HG03108 (cell line): ENCODE data around the gene CNNM3.

Experiments used
- ATAC-seq: cut with Tn5 transposase; IDR thresholded peaks from one replicate; pipeline ENCODE4 v1.9.1; 2021; ENCODE audit warnings: moderate library complexity; ENCODE audit not compliant: unreplicated experiment

Gene CNNM3

DNA sequence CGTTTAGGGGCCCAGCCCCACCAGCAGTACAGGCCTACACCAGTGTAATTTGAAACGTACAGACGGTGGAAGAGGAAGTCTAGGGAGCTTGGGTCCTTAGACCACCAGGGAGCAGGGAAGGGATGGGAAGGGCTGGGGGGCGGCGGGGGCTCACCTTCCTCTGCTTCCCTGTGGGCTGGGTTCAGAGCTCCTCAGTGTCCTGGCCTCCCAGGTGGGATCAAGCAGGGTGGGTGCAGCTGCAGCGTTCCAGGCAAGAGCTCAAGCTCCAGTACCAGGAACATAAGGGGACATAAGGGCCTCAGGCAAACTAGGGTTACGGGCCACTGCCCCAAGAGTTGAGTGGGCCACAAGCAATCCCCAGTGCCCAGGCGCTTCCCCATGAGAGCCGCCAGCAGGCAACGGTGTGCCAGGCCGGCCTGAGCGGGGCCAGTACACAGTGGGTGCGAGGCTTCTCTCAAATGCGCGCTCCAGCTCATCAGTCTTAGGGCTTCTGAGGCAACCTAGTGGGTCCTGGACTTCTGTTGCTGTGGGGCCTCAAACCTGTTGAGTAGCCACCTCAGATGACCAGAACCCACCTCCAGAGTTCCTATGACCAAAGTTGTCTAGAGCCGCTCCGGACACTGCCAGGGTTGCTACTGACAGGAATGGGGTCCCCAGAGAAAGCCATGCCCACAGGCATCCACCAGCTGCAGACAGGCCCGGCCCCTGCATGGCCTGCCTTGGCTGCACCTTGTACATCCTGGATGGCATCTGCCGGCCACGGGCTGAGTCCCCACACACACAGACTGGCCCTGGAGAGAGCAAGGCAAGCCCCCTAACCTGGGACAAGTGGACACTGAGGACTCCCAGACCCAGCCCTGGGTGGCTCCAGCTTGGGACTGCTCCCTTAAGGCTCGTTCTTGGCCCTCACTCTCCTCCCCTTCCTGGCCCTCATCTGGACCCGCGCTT lies 22.6 kb downstream of the CNNM3 start:
- ATAC-seq, result no peak

DNA sequence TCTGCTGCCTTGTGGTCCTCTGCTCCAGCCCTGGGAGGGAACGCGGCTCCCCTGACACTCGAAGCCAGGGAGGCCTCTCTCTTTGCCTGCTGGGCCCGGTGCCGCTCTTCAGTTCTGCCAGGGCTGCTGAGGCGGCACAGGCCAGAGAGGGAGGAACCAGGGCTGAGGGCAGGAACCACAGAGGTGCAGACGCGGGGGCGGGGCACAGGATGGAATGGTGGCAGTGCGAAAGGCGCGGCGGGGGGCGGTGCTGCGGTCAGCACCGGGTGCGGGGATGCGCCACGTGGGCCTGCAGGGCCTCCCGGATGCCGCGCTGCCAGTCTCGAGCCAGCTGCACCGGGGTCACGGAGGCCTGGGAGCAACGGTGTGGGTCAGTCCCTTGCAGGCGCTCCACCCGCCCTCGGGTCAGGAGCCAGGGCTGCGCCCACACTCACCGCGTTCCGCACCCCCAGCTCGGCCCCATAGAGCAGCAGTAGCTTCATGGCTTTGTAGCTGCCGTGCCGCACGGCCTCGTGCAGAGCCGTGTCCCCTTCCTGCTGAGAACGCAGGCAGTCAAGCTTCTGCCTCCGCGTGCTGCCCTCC lies 23.3 kb downstream of the CNNM3 start:
- peak; percentile 83 for ATAC-seq

DNA sequence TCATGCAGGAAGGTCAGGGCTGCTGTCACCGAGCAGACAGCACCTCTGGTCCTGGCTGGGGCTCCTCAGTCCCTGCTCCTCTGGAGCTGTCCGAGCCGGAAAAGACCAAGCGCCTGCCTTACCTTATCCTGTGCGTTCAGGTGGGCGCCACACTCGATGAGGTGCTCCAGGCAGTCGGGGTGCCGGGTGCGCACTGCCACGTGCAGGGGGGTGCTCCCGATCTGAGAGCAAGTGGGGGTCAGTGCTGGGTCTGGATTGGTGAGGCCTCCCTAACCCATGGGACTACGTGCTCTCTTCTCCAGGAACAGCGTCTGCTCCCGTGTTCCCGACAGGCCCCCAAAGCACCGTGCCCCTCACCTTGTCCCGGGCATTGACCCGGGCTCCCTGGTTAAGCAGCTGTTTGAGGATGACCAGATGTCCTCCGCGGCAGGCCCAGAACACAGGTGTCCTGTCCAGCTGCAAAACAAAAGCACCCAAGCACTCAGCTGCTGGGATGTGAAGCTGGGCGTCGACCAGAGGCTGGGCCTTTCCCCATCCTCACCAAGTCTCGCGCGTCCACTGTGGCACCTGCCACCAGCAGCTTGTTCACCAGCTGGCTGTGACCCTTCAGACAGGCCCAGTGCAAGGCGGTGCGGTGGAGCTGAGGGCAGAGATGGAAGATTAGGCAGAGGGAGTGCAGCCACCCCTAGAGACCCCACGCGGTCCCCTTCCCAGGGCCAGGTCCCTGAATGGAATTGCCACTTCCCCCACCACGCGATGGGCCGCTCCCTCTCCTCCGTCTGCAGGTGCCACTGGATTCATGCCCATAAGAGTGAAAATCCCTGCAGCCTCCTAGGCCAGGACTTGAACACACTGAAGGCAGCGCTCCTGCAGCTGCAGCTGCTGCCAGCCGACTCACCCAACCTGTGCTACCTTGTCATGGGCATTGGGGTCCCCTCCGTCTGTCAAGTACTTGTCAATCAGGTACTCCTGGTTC lies 24.1 kb downstream of the CNNM3 start:
- no peak for ATAC-seq

DNA sequence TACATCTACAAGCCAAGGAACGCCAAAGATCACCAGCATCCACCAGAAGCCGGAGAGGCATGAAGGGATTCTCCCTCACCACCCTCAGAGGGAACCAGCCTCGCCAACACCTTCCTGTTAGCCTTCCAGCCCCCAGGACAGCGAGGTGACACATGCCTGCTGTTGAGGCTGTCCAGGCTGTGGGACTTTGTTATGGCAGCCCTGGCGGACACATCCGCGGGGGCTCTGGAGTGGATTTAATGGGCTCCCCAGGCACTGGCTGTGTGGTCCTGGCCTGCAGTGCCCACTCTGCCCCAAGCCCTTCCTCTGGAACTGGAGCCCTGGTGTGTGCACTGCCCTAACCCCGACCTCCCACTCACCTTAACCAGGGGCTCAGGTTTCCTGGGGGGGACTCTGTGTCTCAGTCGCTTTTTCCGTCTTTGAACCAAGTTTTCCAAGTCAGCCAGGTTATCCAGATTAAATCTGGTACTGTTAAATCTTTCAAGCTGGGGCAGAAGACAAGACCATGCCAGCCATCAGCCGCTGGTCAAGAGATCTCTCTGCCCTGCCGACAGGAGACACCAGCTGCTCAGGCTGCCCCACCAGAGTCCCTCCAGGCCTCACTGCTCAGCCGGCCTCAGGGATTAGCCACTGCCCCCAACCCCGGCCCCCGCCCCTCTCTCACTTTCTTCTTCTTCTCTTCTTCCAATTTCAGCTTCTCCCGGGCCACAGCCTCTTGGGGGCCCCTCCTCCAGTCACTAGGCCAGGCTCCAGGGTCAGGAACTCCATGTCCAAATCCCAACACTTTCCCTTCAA lies 25.8 kb downstream of the CNNM3 start:
- no peak for ATAC-seq

DNA sequence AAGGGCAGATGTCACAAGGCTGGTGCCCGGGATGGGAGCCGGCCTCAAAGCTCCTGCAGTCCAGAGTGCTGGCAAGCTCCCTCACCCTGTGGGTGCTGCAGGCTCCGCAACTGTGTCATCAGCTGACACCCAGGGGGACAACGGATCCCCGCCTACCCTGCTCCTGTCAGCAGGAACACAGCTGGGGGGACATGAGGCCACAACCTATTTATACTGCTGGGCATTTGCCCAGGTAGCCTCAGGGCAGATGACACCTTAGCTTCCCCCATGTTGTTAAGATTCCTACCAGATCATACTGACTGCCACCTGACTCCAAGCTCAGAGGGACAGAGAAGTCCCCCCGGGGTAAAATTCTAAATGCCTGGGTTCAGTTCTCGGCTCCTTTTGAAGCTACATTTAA lies 26.5 kb downstream of the CNNM3 start:
- no peak for ATAC-seq

DNA sequence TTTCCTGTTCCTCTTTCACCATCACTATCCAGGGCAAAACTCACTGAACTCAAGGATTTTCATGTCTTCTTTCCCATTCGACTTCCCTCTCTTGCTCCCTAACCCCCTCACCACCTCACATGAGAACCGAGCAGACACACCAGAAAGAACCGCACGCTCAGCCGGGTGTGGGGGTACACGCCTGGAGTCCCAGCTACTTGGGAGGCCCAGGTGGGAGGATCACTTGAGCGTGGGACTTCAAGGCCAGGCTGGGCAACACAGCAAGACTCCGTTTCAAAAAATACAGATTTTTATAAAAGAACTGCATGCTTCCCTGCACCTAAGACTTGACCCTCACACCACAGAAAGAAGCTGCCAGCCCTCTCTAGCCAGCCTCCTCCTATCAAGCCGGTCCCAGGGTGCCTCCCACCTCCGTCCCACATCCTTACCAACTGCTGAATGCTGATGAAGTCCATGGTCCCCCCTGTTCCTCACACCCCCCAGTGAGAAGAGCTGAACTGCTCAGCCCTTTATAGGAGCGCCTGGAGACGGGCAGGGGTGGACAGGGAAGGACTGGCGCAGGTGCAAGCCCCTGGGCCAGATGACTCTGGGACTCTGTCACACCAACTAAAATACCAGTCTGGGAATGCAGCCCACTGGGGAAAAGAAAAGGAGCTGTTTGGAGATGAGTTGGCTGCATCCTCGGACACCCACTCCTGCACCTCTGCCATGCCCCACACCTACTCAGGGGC lies 27.6 kb downstream of the CNNM3 start, which contains the start of gene ANKRD23:
Gene ANKRD23, minus strand, starts transcription at position 484 of the 731 bp plus-strand sequence. Its CDS starts 29 bp downstream, at position 455.
- ATAC-seq, result no peak

DNA sequence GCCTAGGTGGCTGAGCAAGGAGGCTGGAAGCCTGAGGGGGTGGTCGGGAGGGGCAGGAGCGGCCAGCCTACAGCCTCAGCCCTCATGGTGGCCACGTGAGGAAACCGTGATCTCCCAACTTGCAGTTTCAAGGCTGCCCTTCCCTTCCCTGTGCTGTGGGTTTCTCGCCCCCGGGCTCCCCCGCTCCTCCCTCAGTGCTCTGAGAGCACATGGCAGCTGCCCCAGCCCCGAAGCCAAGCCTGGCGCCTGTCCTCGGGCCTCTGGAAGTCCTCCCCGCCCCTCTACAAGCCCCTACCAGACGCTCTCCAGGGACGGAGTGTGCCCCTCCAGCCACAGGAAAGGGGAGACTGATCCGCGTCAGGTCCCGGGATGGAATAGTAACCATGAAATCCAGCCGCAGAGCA lies 28.3 kb downstream of the CNNM3 start:
- no peak for ATAC-seq

DNA sequence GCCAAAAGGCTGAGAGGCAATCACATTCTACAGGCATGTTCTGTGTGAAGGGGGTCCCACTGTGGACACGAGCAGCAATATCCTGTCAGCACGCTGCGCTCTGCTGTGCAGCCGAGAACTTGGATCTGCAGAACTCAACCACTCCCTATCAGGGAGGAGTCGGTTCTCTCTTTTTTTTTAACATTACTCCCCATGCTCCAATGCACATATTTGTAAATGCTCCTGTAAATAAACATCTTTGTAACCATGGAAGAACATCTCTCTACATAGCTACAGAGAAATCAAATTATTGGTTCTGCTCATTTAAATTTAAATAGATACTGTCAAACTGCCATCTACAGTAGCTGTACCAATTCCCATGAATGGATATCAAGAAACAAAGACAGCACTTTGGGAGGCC lies 30.8 kb downstream of the CNNM3 start:
- no peak for ATAC-seq

DNA sequence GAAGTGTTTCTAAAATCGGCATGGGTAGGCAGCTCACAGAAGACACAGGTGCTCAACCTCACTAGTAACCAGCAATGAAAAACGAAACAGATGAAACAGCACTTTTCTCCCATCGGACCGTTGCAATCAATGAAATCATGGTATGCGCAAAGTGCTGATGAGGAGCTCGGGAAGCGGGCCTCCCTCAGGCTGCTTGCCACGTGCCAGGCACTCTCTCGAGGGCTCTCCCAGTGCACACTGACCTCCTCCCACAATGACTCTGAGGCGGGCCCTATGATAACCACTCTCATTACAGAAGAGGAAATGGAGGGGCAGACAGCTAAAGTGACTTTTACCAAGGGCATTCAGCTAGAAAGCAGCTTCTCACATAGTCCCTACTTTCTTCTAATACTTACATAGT lies 31.5 kb downstream of the CNNM3 start:
- no peak for ATAC-seq

DNA sequence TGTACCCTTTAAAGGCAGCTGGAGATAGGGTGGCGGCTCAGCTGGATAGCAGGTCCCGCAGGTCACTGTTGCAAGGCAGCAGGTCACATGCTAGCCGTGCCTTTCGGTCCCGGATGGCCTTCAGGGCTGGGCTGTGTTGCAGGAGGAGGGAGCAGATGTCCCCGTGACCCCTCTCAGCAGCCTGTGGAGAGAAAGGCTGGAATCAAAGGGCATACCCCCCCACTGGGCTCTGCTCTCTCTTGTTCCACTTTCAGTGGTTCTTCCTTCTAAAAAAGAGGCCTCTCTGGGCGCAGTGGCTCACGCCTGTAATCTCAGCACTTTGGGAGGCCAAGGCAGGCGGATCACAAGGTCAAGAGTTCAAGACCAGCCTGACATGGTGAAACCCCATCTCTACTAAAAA lies 32.2 kb downstream of the CNNM3 start:
- no peak for ATAC-seq

DNA sequence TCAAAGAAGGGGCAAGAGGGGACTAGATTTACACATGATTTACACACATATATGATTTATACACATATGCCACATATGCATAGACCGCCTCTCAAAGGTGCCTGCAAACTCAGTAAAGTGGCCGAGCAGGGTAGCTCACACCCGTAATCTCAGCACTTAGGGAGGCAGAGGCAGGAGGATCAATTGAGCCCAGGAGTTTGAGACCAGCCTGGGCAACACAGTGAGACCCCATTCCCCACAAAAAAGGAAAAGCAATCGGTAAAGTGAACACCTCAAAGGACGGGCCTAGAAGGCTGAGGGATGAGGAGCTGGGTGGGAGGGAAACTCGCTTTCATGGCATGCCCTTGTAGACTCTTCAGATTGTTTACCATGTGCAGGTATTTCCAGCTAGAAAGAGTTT lies 36.6 kb downstream of the CNNM3 start:
- no peak for ATAC-seq

DNA sequence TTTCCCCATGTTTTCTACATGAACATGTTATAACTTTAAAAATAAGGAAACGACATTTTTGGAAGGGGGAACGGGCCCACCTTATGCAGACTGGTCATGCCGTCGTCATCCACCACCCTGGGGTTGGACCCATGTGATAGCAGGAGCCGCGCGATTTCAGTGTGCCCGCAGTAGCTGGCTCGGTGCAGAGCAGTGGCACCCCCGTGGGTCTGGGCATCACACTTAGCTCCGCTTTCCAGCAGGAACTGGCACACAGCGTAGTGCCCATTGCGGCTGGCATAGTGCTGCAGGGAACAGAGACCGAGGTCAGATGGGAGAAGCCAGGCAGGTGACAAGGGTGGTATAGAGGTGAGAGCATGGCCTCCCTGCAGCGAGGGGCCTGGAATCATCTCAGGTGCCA lies 37.3 kb downstream of the CNNM3 start:
- ATAC-seq, result no peak

DNA sequence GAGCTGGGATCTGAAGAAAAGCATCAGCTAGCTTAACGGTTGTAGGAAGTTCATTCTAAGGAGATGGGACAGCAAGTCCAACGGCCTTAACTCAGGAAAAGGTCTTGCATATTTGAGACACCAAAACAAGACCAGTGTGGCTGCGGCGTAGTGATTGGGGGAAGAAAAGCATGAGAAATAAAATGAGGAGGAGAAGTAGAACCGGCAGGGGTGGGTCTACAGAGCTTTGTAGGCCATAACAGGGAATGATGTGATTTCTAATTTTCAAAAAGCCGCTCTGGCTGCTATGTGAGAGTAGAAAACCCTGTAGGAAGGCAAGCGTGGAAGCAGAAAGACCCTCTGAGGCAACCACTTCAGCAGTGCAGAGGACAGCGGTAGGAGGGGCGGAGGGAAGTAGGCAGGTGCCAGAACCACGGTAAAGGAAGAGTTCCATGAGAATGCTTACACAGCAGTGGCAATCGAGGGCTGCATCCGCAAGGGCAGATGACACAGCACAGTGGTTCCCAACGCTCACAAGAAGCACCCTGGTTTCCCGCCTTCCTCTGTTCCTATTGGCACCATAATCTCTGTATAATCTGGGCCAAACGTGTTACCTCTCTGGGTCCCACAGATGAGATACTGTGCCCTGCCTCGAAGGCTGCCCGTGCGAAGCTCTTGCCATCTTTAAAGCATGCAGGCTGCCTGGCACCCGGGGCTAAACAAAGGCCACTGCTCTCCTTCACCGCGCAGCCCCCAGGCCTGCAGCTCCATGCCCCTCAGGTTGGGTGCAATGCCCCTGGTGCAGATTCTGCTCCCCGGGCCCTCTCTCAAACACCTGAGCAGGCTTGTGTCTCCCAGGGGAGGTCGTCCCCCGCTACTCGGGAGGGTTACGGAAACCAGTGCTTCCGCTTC lies 41.0 kb downstream of the CNNM3 start:
- peak; percentile 28 for ATAC-seq

DNA sequence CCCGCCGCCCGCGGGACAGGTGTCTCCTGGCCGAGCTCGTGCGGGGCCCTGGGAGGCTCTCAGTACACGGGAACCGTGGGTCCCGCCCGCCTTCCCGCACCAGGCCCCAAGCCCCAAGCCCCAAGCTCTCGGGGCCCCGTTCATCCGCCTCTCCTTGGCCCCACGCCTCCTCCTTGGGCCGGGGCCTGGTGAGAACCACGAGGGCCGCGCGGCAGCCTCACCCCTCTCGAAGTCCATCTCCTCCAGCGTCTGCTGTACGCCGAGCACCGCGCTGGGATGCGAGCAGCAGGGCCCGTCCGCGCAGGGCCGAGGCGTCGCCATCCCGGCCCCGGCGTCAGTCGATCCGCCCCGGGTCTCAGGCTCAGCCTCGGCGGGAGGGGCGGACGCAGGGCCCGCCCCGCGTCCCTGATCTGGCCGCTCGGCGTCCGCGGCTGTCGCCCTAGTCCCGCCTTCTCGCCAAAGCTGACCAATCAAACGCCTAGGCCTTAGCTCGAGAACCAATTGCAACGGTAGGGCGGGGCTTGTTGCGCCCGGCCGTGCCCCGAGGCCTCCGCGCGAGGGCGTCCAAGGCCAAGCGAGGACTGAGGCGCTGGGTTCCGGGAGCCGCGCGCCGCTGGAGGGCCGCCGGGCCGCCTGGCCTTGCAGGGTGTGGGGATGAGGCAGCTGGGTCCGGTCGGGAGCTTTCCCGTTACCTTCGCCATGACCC lies 41.8 kb downstream of the CNNM3 start, which contains the start of gene ANKRD39:
Gene ANKRD39, minus strand, starts transcription at position 350 of the 706 bp plus-strand sequence. Its CDS starts 29 bp downstream, at position 321.
- peak; percentile 93 for ATAC-seq

DNA sequence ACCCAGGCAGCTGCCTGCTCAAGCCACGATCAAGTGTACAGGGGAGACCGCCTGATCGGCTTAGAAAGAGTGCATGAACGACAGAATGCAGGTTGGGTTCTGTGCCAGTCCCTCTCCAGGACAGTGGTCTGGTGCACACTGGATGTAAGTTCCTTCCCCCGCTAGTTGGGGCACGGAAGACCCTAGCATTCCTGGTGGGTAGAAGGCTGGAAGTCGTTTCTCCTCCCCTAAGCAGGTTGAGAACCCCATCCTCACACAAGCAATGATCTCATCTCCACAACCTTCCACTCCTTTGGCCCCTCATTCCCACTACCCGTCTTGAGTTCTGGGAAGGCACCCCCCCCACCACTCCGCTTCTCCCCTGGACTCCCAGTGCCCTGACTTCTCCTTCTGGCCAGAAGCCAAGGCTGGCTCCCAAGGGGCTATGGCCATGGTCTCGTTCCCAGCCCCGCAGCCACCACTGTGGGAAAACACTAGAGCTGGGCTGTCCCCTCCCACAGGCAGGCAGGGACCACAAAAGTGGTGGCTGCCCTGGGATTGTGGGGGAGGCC lies 43.1 kb downstream of the CNNM3 start:
- ATAC-seq, result no peak

DNA sequence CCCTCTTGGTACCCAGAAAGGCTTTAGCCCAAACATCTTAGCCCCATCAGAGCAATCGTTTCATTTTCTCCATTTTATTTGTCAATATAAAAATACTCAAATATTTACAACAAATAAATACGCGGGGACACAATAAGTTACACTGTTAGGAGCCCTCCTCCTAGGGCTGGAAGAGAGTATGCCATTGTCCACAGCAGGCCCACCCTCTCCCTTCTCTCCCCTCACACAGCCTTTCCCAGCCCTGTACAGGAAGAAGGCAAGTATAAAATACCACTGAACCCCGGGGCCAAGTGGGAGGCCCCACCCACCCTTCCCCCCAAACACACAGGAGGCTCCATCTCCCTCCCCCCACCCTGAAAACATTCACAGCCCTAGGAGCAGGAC lies 43.6 kb downstream of the CNNM3 start:
- no peak for ATAC-seq
